NB4 (cell line): ENCODE results near the gene FILIP1L.

ENCODE experiments used
- MYC ChIP-seq: IDR thresholded peaks from 2 replicates; pipeline ENCODE4 v1.6.1; 2011; ENCODE audit warnings: low read depth, low read length
- POLR2A ChIP-seq: IDR thresholded peaks from 2 replicates; pipeline ENCODE4 v1.6.1; 2011; ENCODE audit warnings: mild to moderate bottlenecking; ENCODE audit not compliant: insufficient read length; ENCODE audit errors: extremely low read depth
- TF ChIP-seq, protein P1 (sequence below): IDR thresholded peaks from one replicate; pipeline ENCODE4 v1.5.1; 2012; ENCODE audit warnings: low read depth, low read length
- TF ChIP-seq, protein P2 (sequence below): IDR thresholded peaks from 2 replicates; pipeline ENCODE4 v1.6.1; 2011; ENCODE audit warnings: low read depth, low read length

DNA sequence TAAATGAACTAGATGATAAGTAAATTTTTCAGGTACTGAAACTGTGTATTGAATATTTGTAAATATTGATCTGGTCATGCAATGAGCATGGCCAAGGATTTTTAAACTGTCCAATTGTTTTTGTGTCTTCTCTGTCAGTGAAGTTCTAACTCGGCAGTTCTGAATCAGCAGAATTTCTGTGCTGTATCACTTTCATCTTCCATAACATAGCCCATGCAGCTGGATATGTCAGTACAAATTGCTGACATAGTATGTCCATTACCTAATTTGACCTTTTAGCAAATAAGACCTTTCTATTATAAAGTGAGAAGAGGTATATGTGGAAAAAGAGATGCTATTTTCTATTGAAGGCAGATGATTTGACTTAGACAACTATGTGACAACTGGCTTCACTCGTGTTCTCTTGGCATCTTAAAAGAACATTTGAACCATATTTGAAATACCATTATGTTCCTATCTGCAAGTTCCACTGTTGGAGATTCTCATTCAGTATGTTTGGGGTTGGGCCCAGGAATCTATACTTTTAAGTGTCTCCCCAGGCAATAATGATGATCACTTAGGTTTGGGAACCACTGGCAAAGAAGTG is 206.2 kb downstream of the FILIP1L start:
- TF ChIP-seq, protein P1, sequence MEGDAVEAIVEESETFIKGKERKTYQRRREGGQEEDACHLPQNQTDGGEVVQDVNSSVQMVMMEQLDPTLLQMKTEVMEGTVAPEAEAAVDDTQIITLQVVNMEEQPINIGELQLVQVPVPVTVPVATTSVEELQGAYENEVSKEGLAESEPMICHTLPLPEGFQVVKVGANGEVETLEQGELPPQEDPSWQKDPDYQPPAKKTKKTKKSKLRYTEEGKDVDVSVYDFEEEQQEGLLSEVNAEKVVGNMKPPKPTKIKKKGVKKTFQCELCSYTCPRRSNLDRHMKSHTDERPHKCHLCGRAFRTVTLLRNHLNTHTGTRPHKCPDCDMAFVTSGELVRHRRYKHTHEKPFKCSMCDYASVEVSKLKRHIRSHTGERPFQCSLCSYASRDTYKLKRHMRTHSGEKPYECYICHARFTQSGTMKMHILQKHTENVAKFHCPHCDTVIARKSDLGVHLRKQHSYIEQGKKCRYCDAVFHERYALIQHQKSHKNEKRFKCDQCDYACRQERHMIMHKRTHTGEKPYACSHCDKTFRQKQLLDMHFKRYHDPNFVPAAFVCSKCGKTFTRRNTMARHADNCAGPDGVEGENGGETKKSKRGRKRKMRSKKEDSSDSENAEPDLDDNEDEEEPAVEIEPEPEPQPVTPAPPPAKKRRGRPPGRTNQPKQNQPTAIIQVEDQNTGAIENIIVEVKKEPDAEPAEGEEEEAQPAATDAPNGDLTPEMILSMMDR = no peak
- TF ChIP-seq, protein P2, sequence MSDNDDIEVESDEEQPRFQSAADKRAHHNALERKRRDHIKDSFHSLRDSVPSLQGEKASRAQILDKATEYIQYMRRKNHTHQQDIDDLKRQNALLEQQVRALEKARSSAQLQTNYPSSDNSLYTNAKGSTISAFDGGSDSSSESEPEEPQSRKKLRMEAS = no peak
- TF ChIP-seq POLR2A = no peak
- TF ChIP-seq MYC = no peak
